GM12878 (cell line): ENCODE measurements around the gene C1QTNF3. TPM values are rescaled to one million over a fixed set of nuclear protein-coding genes. Genes with fewer than 3 reads are reported as not detected.

Source experiments
- ATAC-seq: fragments of 200-7000 bp; cut with Tn5 transposase; 3 replicates; pipeline ENCODE4 v1.9.1; 2020; ENCODE audit warnings: mild to moderate bottlenecking, moderate library complexity
- BruUV-seq: library from RNA; stranded (reverse); fragments of 400-500 nt; replicated peaks from 2 replicates; lab custom pipeline; 2021; lab: Mats Ljungman, UMichigan
- CTCF ChIA-PET: fragments of 300-600 bp; sonication (Branson Sonifier 250); formaldehyde crosslinking; extraction: SDS; loops from one replicate; lab custom pipeline; 2021; ENCODE audit warnings: inconsistent platforms; lab: Yijun Ruan, JAX
- POLR2A ChIA-PET: fragments of 350-600 bp; formaldehyde crosslinking; extraction: SDS; loops from one replicate; lab custom pipeline; 2021; ENCODE audit warnings: inconsistent platforms; lab: Charles Lee
- RAD21 ChIA-PET: fragments of 300-600 bp; sonication (Branson Sonifier 250); formaldehyde crosslinking; loops from one replicate; lab custom pipeline; 2023; ENCODE audit warnings: antibody characterized with exemption; ENCODE audit not compliant: unreplicated experiment; lab: Charles Lee
- SMC1A ChIA-PET: fragments of 300-600 bp; sonication (Branson Sonifier 250); formaldehyde crosslinking; loops from one replicate; lab custom pipeline; 2023; ENCODE audit not compliant: unreplicated experiment, uncharacterized antibody; lab: Charles Lee
- DNase-seq: peaks from one replicate; pipeline ENCODE4 v3.0.0-alpha.2; 2011; ENCODE audit warnings: low read depth, low spot score
- FAIRE-seq: peaks from 3 replicates; lab custom pipeline; 2011; peaks lifted over from hg19 to GRCh38; lab: Jason Lieb, UNC
- H2AFZ ChIP-seq: 2 replicates; pipeline ENCODE4 v1.6.0; 2011; ENCODE audit warnings: low read depth, low read length, control low read depth; ENCODE audit not compliant: control insufficient read depth
- H3K27ac ChIP-seq: 2 replicates; pipeline ENCODE4 v1.5.1; 2011; ENCODE audit warnings: control low read depth; ENCODE audit not compliant: control insufficient read depth, insufficient read depth
- H3K27me3 ChIP-seq, 2 experiments: replicated peaks in 1 of 2; 2 replicates each; pipeline versions ENCODE4 v1.6.0 to v1.6.1; 2011; ENCODE audit warnings: low read length in 1 of 2; ENCODE audit not compliant: control insufficient read depth in 2 of 2, insufficient read depth in 2 of 2
- H3K36me3 ChIP-seq, 2 experiments: 2 replicates each; pipeline ENCODE4 v1.5.1; 2011; ENCODE audit warnings: low read length in 1 of 2; ENCODE audit not compliant: control insufficient read depth in 2 of 2, insufficient read depth in 2 of 2
- H3K4me1 ChIP-seq: 2 replicates; pipeline ENCODE4 v1.6.1; 2011; ENCODE audit warnings: mild to moderate bottlenecking, low read length, moderate library complexity, mixed read lengths; ENCODE audit not compliant: control insufficient read depth, insufficient read depth
- H3K4me2 ChIP-seq: 2 replicates; pipeline ENCODE4 v1.6.0; 2011; ENCODE audit warnings: control low read depth; ENCODE audit not compliant: control insufficient read depth, insufficient read depth
- H3K4me3 ChIP-seq: fragments of 200-600 bp; sonication (generic); 2 replicates; pipeline ENCODE4 v1.5.1; 2016
- H3K79me2 ChIP-seq: 2 replicates; pipeline ENCODE4 v1.6.0; 2011; ENCODE audit warnings: low read length; ENCODE audit not compliant: control insufficient read depth, insufficient read depth
- H3K9ac ChIP-seq: 2 replicates; pipeline ENCODE4 v1.8.0; 2011; ENCODE audit warnings: low read length, control low read depth, mixed read lengths; ENCODE audit not compliant: control insufficient read depth, insufficient read depth
- H3K9me3 ChIP-seq: replicated peaks from 3 replicates; pipeline ENCODE4 v1.5.1; 2011; ENCODE audit warnings: mild to moderate bottlenecking, low read length; ENCODE audit not compliant: control insufficient read depth, insufficient read depth
- H4K20me1 ChIP-seq: 2 replicates; pipeline ENCODE4 v1.6.0; 2011; ENCODE audit not compliant: control insufficient read depth, insufficient read depth
- CBX3 ChIP-seq: fragments of 200-600 bp; sonication (generic); IDR thresholded peaks from 2 replicates; pipeline ENCODE4 v1.6.1; 2016; ENCODE audit warnings: low read depth, borderline replicate concordance
- CEBPB ChIP-seq, 2 experiments: fragments of 150-350 bp in 1 of 2; IDR thresholded peaks; 2 replicates each; pipeline ENCODE4 v1.6.1; 2012 to 2014; ENCODE audit warnings: low read depth in 2 of 2, low read length in 2 of 2, borderline replicate concordance in 1 of 2, inconsistent platforms in 1 of 2
- CREM ChIP-seq: IDR thresholded peaks from 2 replicates; pipeline ENCODE4 v1.6.1; 2014; ENCODE audit warnings: antibody characterized with exemption, low read depth
- HDAC2 ChIP-seq: fragments of 200-600 bp; sonication (generic); IDR thresholded peaks from 2 replicates; pipeline ENCODE4 v1.6.1; 2017
- HDGF ChIP-seq: fragments of 450-650 bp; IDR thresholded peaks from 2 replicates; pipeline ENCODE4 v1.6.1; 2016; ENCODE audit warnings: antibody characterized with exemption
- IKZF1 ChIP-seq: fragments of 450-650 bp; conservative IDR thresholded peaks from 2 replicates; pipeline ENCODE4 v1.6.1; 2017; ENCODE audit warnings: antibody characterized with exemption, mild to moderate bottlenecking
- PML ChIP-seq: IDR thresholded peaks from 2 replicates; pipeline ENCODE4 v1.6.1; 2012; ENCODE audit warnings: low read length, inconsistent platforms
- POLR2A ChIP-seq: IDR thresholded peaks from 2 replicates; pipeline ENCODE4 v1.6.1; 2011; ENCODE audit warnings: low read depth, mild to moderate bottlenecking, low read length
- SIN3A ChIP-seq: IDR thresholded peaks from 2 replicates; pipeline ENCODE4 v1.6.1; 2012; ENCODE audit warnings: low read depth, low read length, improper control_type of control experiment
- SIX5 ChIP-seq: IDR thresholded peaks from 2 replicates; pipeline ENCODE4 v1.6.1; 2011; ENCODE audit warnings: mild to moderate bottlenecking, low read depth, low read length, moderate library complexity; ENCODE audit not compliant: severe bottlenecking
- SRF ChIP-seq, 2 experiments: IDR thresholded peaks; 2 replicates each; pipeline ENCODE4 v1.6.1; 2011; ENCODE audit warnings: low read depth in 2 of 2, low read length in 2 of 2, mild to moderate bottlenecking in 1 of 2, moderate library complexity in 1 of 2
- TCF12 ChIP-seq: IDR thresholded peaks from 2 replicates; pipeline ENCODE4 v1.6.1; 2011; ENCODE audit warnings: low read depth, mild to moderate bottlenecking, low read length
- YBX1 ChIP-seq: fragments of 450-650 bp; IDR thresholded peaks from 2 replicates; pipeline ENCODE4 v1.6.1; 2016; ENCODE audit warnings: antibody characterized with exemption
- WGBS: methylation state at CpG from one replicate; pipeline ENCODE4 v1.1.6; 2016; ENCODE audit warnings: low lambda C conversion rate; ENCODE audit not compliant: insufficient replicate concordance, insufficient coverage; ENCODE audit errors: missing lambda C conversion rate; 5-methylcytosine and 5-hydroxymethylcytosine counted together
- in situ Hi-C: fragments of 300-500 bp; cut with MboI; formaldehyde crosslinking; loops from 9 replicates; pipeline ENCODE4 v1.14.3; 2018; ENCODE audit warnings: mixed read lengths
- intact Hi-C: fragments of 100-400 bp; cut with micrococcal nuclease; formaldehyde crosslinking; loops from one replicate; pipeline ENCODE4 v1.14.2; 2022; ENCODE audit not compliant: unreplicated experiment
- polyA plus RNA-seq, 11 experiments: library from polyadenylated mRNA; depleted of rRNA in 4 of 11; unstranded in 6 of 11; stranded (reverse) in 5 of 11; fragments of >200 nt; fragmentation: Nextera tagmentation in 4 of 11; fragmentation: Illumina TruSeq in 1 of 11; extraction: Ambion mirVana in 4 of 11; extraction: Trizol in 1 of 11; gene quantifications; 1 replicate in 1 of 11; 2 replicates in 10 of 11; pipeline versions ENCODE4 v1.2.1 to v1.2.3, GENCODE V29; 2011 to 2016; ENCODE audit warnings: inconsistent platforms in 2 of 11, missing spikeins in 2 of 11, low read depth in 1 of 11
- total RNA-seq, 4 experiments: library from RNA; depleted of rRNA in 3 of 4; stranded (reverse); fragments of >200 nt in 3 of 4; fragmentation: Illumina TruSeq in 1 of 4; extraction: Trizol in 1 of 4; gene quantifications; 2 replicates each; pipeline versions ENCODE4 v1.2.1 to v1.2.3, GENCODE V29; 2013 to 2021
- TF ChIP-seq, protein P1 (sequence below): fragments of 450-650 bp; formaldehyde crosslinking; IDR thresholded peaks from 2 replicates; pipeline ENCODE4 v1.4.0; 2020; ENCODE audit warnings: mild to moderate bottlenecking, moderate library complexity
- TF ChIP-seq, protein P2 (sequence below), 3 experiments: IDR thresholded peaks in 2 of 3; conservative IDR thresholded peaks in 1 of 3; 2 replicates each; pipeline ENCODE4 v1.5.1; 2011; ENCODE audit warnings: low read depth in 3 of 3, low read length in 3 of 3, mild to moderate bottlenecking in 3 of 3, control low read depth in 2 of 3, moderate library complexity in 2 of 3, inconsistent platforms in 1 of 3, mixed read lengths in 1 of 3; ENCODE audit not compliant: control insufficient read depth in 2 of 3, insufficient read depth in 1 of 3; ENCODE audit errors: extremely low read depth in 1 of 3
- TF ChIP-seq, protein P3 (sequence below): fragments of 450-650 bp; IDR thresholded peaks from 2 replicates; pipeline ENCODE4 v1.6.1; 2018; ENCODE audit warnings: mild to moderate bottlenecking, low read depth, moderate library complexity; ENCODE audit not compliant: partially characterized antibody

Gene C1QTNF3
- total and polyA plus RNA-seq, 10 of the 15 experiments (the other 5 are each of a cell fraction or from before 2014, with no cell fraction given) = 0.39 to 6.3 (median 1.3) TPM

DNA sequence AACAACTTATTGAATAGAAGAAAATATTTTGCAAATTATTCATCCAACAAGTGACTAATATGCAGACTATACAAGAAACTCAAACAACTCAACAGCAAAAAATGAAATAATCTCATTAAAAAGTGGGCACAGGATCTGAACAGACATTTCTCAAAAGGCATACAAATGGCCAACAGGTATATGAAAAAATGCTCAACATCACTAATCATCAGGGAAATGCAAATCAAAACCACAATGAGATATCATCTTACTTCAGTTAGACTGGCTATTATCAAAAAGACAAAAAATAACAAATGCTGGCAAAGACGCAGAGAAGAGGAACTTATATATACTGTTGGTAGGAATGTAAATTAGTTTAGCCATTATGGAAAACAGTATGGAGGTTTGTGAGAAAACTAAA is 33.4 kb downstream of the C1QTNF3 start:
- peaks cover 4% of the 10 kb centered on the region; the same call in 1 of the 2 replicates for H3K4me1 ChIP-seq
- H3K4me2 ChIP-seq = no peak overlapping the region
- no peaks in the 10 kb centered on the region for H3K27me3 ChIP-seq
- peaks cover 2% of the 10 kb centered on the region for H3K79me2 ChIP-seq
- ChIA-PET RAD21 (no interaction called here), CTCF (interaction anchor here (4.9 kb wide), 1 partner anchor 13 kb away, joined by 40 read pairs; no protein-coding TSS in a partner anchor), POLR2A (no interaction called here), SMC1A (no interaction called here)
- TF ChIP-seq PML (no peak), SIN3A (no peak), HDGF (no peak), POLR2A (no peak), CREM (no peak), CBX3 (no peak), YBX1 (no peak), SRF (IDR thresholded peaks at IDR 0.05; ENCODE audit: low read depth in 2 of 2, low read length in 2 of 2) (no peak), CEBPB (IDR thresholded peaks at IDR 0.05; ENCODE audit: borderline replicate concordance in 1 of 2, low read depth in 2 of 2, low read length in 2 of 2) (no peak), IKZF1 (no peak), SIX5 (no peak), HDAC2 (no peak), TCF12 (no peak)
- TF ChIP-seq, protein P1, sequence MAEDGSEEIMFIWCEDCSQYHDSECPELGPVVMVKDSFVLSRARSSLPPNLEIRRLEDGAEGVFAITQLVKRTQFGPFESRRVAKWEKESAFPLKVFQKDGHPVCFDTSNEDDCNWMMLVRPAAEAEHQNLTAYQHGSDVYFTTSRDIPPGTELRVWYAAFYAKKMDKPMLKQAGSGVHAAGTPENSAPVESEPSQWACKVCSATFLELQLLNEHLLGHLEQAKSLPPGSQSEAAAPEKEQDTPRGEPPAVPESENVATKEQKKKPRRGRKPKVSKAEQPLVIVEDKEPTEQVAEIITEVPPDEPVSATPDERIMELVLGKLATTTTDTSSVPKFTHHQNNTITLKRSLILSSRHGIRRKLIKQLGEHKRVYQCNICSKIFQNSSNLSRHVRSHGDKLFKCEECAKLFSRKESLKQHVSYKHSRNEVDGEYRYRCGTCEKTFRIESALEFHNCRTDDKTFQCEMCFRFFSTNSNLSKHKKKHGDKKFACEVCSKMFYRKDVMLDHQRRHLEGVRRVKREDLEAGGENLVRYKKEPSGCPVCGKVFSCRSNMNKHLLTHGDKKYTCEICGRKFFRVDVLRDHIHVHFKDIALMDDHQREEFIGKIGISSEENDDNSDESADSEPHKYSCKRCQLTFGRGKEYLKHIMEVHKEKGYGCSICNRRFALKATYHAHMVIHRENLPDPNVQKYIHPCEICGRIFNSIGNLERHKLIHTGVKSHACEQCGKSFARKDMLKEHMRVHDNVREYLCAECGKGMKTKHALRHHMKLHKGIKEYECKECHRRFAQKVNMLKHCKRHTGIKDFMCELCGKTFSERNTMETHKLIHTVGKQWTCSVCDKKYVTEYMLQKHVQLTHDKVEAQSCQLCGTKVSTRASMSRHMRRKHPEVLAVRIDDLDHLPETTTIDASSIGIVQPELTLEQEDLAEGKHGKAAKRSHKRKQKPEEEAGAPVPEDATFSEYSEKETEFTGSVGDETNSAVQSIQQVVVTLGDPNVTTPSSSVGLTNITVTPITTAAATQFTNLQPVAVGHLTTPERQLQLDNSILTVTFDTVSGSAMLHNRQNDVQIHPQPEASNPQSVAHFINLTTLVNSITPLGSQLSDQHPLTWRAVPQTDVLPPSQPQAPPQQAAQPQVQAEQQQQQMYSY = no peak
- TF ChIP-seq, protein P2, sequence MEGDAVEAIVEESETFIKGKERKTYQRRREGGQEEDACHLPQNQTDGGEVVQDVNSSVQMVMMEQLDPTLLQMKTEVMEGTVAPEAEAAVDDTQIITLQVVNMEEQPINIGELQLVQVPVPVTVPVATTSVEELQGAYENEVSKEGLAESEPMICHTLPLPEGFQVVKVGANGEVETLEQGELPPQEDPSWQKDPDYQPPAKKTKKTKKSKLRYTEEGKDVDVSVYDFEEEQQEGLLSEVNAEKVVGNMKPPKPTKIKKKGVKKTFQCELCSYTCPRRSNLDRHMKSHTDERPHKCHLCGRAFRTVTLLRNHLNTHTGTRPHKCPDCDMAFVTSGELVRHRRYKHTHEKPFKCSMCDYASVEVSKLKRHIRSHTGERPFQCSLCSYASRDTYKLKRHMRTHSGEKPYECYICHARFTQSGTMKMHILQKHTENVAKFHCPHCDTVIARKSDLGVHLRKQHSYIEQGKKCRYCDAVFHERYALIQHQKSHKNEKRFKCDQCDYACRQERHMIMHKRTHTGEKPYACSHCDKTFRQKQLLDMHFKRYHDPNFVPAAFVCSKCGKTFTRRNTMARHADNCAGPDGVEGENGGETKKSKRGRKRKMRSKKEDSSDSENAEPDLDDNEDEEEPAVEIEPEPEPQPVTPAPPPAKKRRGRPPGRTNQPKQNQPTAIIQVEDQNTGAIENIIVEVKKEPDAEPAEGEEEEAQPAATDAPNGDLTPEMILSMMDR (IDR thresholded peaks at IDR 0.05 in 2 of 3, conservative IDR thresholded peaks at IDR 0.05 in 1 of 3; ENCODE audit: control insufficient read depth in 2 of 3, extremely low read depth in 1 of 3, insufficient read depth in 1 of 3, low read depth in 3 of 3, low read length in 3 of 3) = no peak
- TF ChIP-seq, protein P3, sequence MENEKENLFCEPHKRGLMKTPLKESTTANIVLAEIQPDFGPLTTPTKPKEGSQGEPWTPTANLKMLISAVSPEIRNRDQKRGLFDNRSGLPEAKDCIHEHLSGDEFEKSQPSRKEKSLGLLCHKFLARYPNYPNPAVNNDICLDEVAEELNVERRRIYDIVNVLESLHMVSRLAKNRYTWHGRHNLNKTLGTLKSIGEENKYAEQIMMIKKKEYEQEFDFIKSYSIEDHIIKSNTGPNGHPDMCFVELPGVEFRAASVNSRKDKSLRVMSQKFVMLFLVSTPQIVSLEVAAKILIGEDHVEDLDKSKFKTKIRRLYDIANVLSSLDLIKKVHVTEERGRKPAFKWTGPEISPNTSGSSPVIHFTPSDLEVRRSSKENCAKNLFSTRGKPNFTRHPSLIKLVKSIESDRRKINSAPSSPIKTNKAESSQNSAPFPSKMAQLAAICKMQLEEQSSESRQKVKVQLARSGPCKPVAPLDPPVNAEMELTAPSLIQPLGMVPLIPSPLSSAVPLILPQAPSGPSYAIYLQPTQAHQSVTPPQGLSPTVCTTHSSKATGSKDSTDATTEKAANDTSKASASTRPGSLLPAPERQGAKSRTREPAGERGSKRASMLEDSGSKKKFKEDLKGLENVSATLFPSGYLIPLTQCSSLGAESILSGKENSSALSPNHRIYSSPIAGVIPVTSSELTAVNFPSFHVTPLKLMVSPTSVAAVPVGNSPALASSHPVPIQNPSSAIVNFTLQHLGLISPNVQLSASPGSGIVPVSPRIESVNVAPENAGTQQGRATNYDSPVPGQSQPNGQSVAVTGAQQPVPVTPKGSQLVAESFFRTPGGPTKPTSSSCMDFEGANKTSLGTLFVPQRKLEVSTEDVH = no peak
- no peak overlapping the region for H2AFZ ChIP-seq
- H4K20me1 ChIP-seq = no peaks in the 10 kb centered on the region
- no peak for ATAC-seq
- BruUV-seq = no TSS peak
- in situ Hi-C loops (loop anchor here (25.0 kb wide), 1 partner anchor 903 kb away; the partner anchor contains the start of genes BRIX1 and RAD1), intact Hi-C loops (loop anchor here (10.0 kb wide), 2 partner anchors 175 to 905 kb away; partner anchors contain the start of genes BRIX1 and RAD1)
- no peak for DNase-seq
- WGBS = 28% methylated on average over 1 of the region's 1 CpG
- FAIRE-seq = no peak
- no peak overlapping the region for H3K27ac ChIP-seq
- no peaks in the 10 kb centered on the region for H3K9me3 ChIP-seq
- no peaks in the 10 kb centered on the region for H3K36me3 ChIP-seq
- H3K9ac ChIP-seq = no peak overlapping the region
- H3K4me3 ChIP-seq = no peak overlapping the region
